Measurements from ENCODE around the gene SCGB1D1.

Gene SCGB1D1

GRCh38 chr11:62233730-62234129 lies 43.7 kb downstream of the SCGB1D1 start:
- DNase-seq (ENCODE audit: insufficient read length, low spot score) (no peak), FAIRE-seq (no peak)
- TF ChIP-seq POLR2A (IDR thresholded peaks at IDR 0.05; ENCODE audit: low read depth, low read length): no peak

DNA sequence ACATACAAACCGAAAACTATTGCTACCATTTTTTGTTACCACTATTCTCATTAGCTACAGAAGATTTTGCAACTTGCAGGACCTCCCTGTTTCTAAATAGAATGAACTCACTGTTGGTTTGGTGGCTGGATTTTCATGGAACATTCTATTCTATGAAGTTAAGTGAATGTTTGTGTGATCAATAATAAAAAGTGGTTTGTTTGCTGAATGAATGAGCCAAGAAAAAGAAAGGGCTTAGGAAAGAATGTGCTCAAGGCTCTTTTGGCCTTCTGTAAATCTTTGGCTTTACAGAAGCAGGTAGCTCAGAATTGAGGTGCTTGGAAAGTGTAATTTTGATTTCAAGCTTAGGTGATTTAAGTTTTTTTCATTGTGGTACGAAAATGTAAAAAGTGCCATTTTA lies 46.2 kb downstream of the SCGB1D1 start:
- DNase-seq (ENCODE audit: insufficient read length, low spot score): no peak
- FAIRE-seq: no peak
- no peak for TF ChIP-seq POLR2A (IDR thresholded peaks at IDR 0.05; ENCODE audit: low read depth, low read length)

DNA sequence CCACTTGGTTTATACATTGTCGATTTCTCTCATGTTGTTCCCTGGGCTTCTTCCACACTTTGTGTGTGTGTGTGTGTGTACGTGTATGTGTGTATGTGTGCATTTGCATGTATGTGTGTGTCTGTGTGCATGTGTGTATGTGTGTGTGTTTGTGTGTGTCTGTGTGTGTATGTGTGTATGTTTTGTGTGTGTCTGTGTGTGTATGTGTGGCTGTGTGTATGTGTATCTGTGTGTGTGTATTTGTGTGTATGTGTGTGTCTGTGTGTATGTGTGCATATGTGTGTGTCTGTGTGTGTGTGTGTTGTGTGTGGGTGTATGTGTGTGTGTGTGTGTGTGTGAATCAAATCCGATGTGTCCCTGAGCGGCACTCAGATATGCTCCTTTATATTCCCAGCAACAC lies 47.5 kb downstream of the SCGB1D1 start:
- DNase-seq (ENCODE audit: insufficient read length, low spot score) (no peak), FAIRE-seq (no peak)
- no peak for TF ChIP-seq POLR2A (IDR thresholded peaks at IDR 0.05; ENCODE audit: low read depth, low read length)

- DNase-seq (ENCODE audit: insufficient read length, low spot score): no peak
- FAIRE-seq: no peak
- no peak for TF ChIP-seq POLR2A (IDR thresholded peaks at IDR 0.05; ENCODE audit: low read depth, low read length)
These were observed 48.1 kb downstream of the SCGB1D1 start for GRCh38 chr11:62238151-62238550.

- DNase-seq (ENCODE audit: insufficient read length, low spot score) (no peak), FAIRE-seq (no peak)
- TF ChIP-seq POLR2A (IDR thresholded peaks at IDR 0.05; ENCODE audit: low read depth, low read length): no peak
These were observed 51.1 kb downstream of the SCGB1D1 start for GRCh38 chr11:62241095-62241494.

DNA sequence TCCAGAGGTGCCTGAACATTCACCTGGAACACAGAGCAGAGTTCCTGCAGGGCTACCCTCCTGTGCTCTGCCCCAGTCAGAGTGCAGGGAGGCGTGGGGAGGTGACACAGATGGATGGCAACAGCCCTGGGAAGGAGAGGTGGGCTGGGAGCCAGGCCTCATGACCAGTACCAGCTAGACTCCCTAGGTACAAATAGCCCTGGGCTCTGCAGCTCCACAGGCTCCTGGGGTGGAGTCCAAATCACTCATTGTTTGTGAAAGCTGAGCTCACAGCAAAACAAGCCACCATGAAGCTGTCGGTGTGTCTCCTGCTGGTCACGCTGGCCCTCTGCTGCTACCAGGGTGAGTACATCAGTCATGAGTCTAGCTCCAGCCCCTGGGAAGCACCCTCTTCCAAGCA lies 52.0 kb downstream of the SCGB1D1 start, which contains the start of gene SCGB1D2:
TSS of gene SCGB1D2 (plus strand) at position 219 of the 400 bp plus-strand sequence. CDS start at position 288, 69 bp downstream.
- peak; percentile 35 for DNase-seq (ENCODE audit: insufficient read length, low spot score)
- FAIRE-seq: no peak
- no peak for TF ChIP-seq POLR2A (IDR thresholded peaks at IDR 0.05; ENCODE audit: low read depth, low read length)
